Caco-2 (cell line): ENCODE results near the gene CLCA1. TPM values are rescaled to one million over a fixed set of nuclear protein-coding genes. Genes with fewer than 3 reads are reported as not detected.

Experiments
- BruUV-seq: library from RNA; stranded (reverse); fragments of 400-500 nt; replicated peaks from 2 replicates; lab custom pipeline; 2021; lab: Mats Ljungman, UMichigan
- CTCF ChIA-PET: fragments of 300-600 bp; sonication (Branson Sonifier 250); formaldehyde crosslinking; loops from one replicate; lab custom pipeline; 2022; ENCODE audit warnings: antibody characterized with exemption; lab: Charles Lee
- POLR2A ChIA-PET: fragments of 300-600 bp; sonication (Branson Sonifier 250); formaldehyde crosslinking; loops from one replicate; lab custom pipeline; 2022; ENCODE audit warnings: antibody characterized with exemption; lab: Charles Lee
- DNase-seq, 2 experiments: peaks; one replicate each; pipeline versions ENCODE4 v3.0.0 to v3.0.0-alpha.2; 2020 to 2022
- H3K27me3 ChIP-seq: replicated peaks from 2 replicates; pipeline ENCODE4 v1.6.0; 2011; ENCODE audit warnings: low read length; ENCODE audit not compliant: control insufficient read depth, insufficient read depth
- H3K36me3 ChIP-seq: 2 replicates; pipeline ENCODE4 v1.5.1; 2011; ENCODE audit warnings: low read length; ENCODE audit not compliant: control insufficient read depth, insufficient read depth
- H3K4me1 ChIP-seq: fragments of 250-450 bp; sonication (Bioruptor Pico); 2 replicates; pipeline ENCODE4 v1.5.1; 2020; ENCODE audit warnings: mild to moderate bottlenecking
- H3K4me3 ChIP-seq: 2 replicates; pipeline ENCODE4 v1.5.1; 2011; ENCODE audit warnings: low read depth, mild to moderate bottlenecking, control low read depth, low read length
- H3K9me3 ChIP-seq: fragments of 250-450 bp; sonication (Bioruptor Pico); 2 replicates; pipeline ENCODE4 v1.5.1; 2020; ENCODE audit warnings: mild to moderate bottlenecking, moderate library complexity
- H3K27ac Mint-ChIP-seq: one replicate; pipeline ENCODE4 v1.8.0; 2022; ENCODE audit warnings: mixed read lengths; ENCODE audit not compliant: unreplicated experiment
- H3K27me3 Mint-ChIP-seq: one replicate; pipeline ENCODE4 v1.8.0; 2022; ENCODE audit warnings: mixed read lengths; ENCODE audit not compliant: insufficient read depth, unreplicated experiment
- H3K36me3 Mint-ChIP-seq: one replicate; pipeline ENCODE4 v1.8.0; 2022; ENCODE audit warnings: mild to moderate bottlenecking, mixed read lengths; ENCODE audit not compliant: insufficient read depth, unreplicated experiment
- H3K4me1 Mint-ChIP-seq: one replicate; pipeline ENCODE4 v1.8.0; 2022; ENCODE audit warnings: low read depth, mixed read lengths; ENCODE audit not compliant: unreplicated experiment
- H3K4me3 Mint-ChIP-seq: one replicate; pipeline ENCODE4 v1.8.0; 2022; ENCODE audit warnings: mild to moderate bottlenecking, moderate library complexity, mixed read lengths; ENCODE audit not compliant: unreplicated experiment
- H3K9me3 Mint-ChIP-seq: one replicate; pipeline ENCODE4 v1.8.0; 2022; ENCODE audit warnings: mixed read lengths; ENCODE audit not compliant: unreplicated experiment
- CTCF ChIP-seq, 2 experiments: fragments of 200-600 bp in 1 of 2; IDR thresholded peaks; 1 replicate in 1 of 2; 2 replicates in 1 of 2; pipeline versions ENCODE4 v1.5.1 to v1.8.0; 2011 to 2022; ENCODE audit warnings: antibody characterized with exemption in 1 of 2, control low read depth in 1 of 2, inconsistent platforms in 1 of 2, low read depth in 1 of 2, low read length in 1 of 2, mild to moderate bottlenecking in 1 of 2, moderate library complexity in 1 of 2; ENCODE audit not compliant: insufficient read depth in 1 of 2, severe bottlenecking in 1 of 2, unreplicated experiment in 1 of 2
- intact Hi-C: fragments of 100-400 bp; cut with micrococcal nuclease; formaldehyde crosslinking; loops from one replicate; pipeline ENCODE4 v1.10.0; 2022; ENCODE audit not compliant: unreplicated experiment
- total RNA-seq: library from RNA; stranded (reverse); gene quantifications from 2 replicates; pipeline ENCODE4 v1.2.3, GENCODE V29; 2022

The CLCA1 gene
- total RNA-seq, 1 experiment from 2014 or later = not detected

- Mint-ChIP-seq H3K36me3 (no peaks in the 10 kb centered on the region), H3K27me3 (peaks cover 4% of the 10 kb centered on the region), H3K4me3 (no peak overlapping the region), H3K4me1 (no peaks in the 10 kb centered on the region), H3K27ac (no peak overlapping the region), H3K9me3 (no peaks in the 10 kb centered on the region)
- POLR2A ChIA-PET = no interaction called here
- intact Hi-C loops = no loop called here
- H3K27me3 ChIP-seq = no peaks in the 10 kb centered on the region
- CTCF ChIA-PET = no interaction called here
- no TSS peak for BruUV-seq
- no peak for TF ChIP-seq CTCF (IDR thresholded peaks at IDR 0.05; ENCODE audit: insufficient read depth in 1 of 2, low read depth in 1 of 2, low read length in 1 of 2, severe bottlenecking in 1 of 2, unreplicated experiment in 1 of 2)
- no peak for DNase-seq
- H3K9me3 ChIP-seq = no peaks in the 10 kb centered on the region
- H3K4me1 ChIP-seq = no peaks in the 10 kb centered on the region
- H3K4me3 ChIP-seq = no peak overlapping the region
- H3K36me3 ChIP-seq = no peaks in the 10 kb centered on the region
These were observed 20.1 kb upstream of the CLCA1 start for GRCh38 chr1:86448670-86449069.

DNA sequence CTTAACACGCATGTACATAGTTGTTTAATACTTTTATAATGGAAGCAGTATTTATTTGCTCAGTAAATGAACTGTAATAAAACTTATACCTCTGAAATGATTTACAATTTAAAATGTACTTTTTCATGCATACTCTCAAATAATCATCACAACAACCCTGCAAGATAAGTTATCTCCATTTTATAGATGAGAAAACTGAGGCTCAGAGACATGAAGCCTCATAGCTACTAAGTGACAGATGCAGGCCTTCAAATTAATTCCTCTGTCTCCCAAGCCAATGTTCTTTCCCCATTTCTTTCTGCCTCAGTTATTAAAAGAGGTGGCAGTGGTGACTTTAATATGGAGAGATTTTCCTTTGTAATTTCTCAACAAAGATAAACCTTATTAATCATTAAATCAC is 19.6 kb upstream of the CLCA1 start:
- ChIA-PET POLR2A (no interaction called here), CTCF (no interaction called here)
- no peak for DNase-seq
- intact Hi-C loops = no loop called here
- Mint-ChIP-seq H3K27me3 (peaks cover 4% of the 10 kb centered on the region), H3K4me3 (no peak overlapping the region), H3K27ac (no peak overlapping the region), H3K9me3 (no peaks in the 10 kb centered on the region), H3K36me3 (no peaks in the 10 kb centered on the region), H3K4me1 (no peaks in the 10 kb centered on the region)
- no peak for TF ChIP-seq CTCF (IDR thresholded peaks at IDR 0.05; ENCODE audit: insufficient read depth in 1 of 2, low read depth in 1 of 2, low read length in 1 of 2, severe bottlenecking in 1 of 2, unreplicated experiment in 1 of 2)
- Histone ChIP-seq H3K9me3 (no peaks in the 10 kb centered on the region), H3K4me3 (no peak overlapping the region), H3K4me1 (no peaks in the 10 kb centered on the region), H3K36me3 (no peaks in the 10 kb centered on the region), H3K27me3 (no peaks in the 10 kb centered on the region)
- no TSS peak for BruUV-seq

DNA sequence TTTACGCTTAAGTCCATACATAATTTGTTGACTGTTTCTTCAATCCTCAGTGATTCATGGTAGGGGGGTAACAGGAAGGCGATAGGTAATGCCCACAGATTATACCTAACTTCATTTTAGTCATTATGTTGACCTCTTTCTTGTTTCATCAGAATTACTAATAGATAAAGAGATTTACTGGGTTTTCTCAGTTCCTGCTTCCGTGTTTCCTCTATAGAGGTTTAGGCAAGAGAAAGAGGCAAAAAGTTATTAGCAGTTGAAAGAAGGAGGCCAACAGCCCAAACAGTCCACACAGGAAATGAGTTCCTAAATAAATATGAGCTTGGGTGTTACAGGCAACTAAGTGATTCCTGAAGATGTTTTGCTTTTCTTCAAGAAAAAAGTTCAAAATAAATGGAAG is 17.9 kb upstream of the CLCA1 start:
- Mint-ChIP-seq H3K27ac (no peak overlapping the region), H3K4me3 (no peak overlapping the region), H3K27me3 (peaks cover 4% of the 10 kb centered on the region), H3K9me3 (no peaks in the 10 kb centered on the region), H3K36me3 (no peaks in the 10 kb centered on the region), H3K4me1 (no peaks in the 10 kb centered on the region)
- ChIA-PET CTCF (no interaction called here), POLR2A (no interaction called here)
- no peak for DNase-seq
- BruUV-seq = no TSS peak
- Histone ChIP-seq H3K36me3 (no peaks in the 10 kb centered on the region), H3K9me3 (no peaks in the 10 kb centered on the region), H3K27me3 (no peaks in the 10 kb centered on the region), H3K4me3 (no peak overlapping the region), H3K4me1 (no peaks in the 10 kb centered on the region)
- TF ChIP-seq CTCF (IDR thresholded peaks at IDR 0.05; ENCODE audit: insufficient read depth in 1 of 2, low read depth in 1 of 2, low read length in 1 of 2, severe bottlenecking in 1 of 2, unreplicated experiment in 1 of 2) = no peak
- intact Hi-C loops = no loop called here
